ENCODE measurements around the gene CACNA1F. TPM values are rescaled to one million over a fixed set of nuclear protein-coding genes. Genes with fewer than 3 reads are reported as not detected.

The CACNA1F gene
- total RNA-seq, 1 donor from 2014 or later: 1.4 TPM

GRCh38 chrX:49164589-49165360 is 68.4 kb downstream of the CACNA1F start:
- Histone ChIP-seq H3K27ac (no peak overlapping the region), H3K4me1 (peaks cover 5% of the 10 kb centered on the region), H3K4me3 (no peak overlapping the region), H3K9me3 (no peaks in the 10 kb centered on the region), H3K27me3 (no peaks in the 10 kb centered on the region), H3K36me3 (no peaks in the 10 kb centered on the region)
- DNase-seq (no peak), ATAC-seq (no peak)
- no peak for TF ChIP-seq CTCF (IDR thresholded peaks at IDR 0.05)
- intact Hi-C loops (cut with DNase I): no loop called here

GRCh38 chrX:49163555-49164419 is 69.4 kb downstream of the CACNA1F start:
- H3K27me3 ChIP-seq: no peaks in the 10 kb centered on the region
- no peaks in the 10 kb centered on the region for H3K36me3 ChIP-seq
- H3K4me3 ChIP-seq: peak overlapping the region; percentile 49
- intact Hi-C loops (cut with DNase I): no loop called here
- no peaks in the 10 kb centered on the region for H3K9me3 ChIP-seq
- peaks cover 5% of the 10 kb centered on the region for H3K4me1 ChIP-seq
- peak; percentile 68 for TF ChIP-seq CTCF (IDR thresholded peaks at IDR 0.05)
- DNase-seq: peak; percentile 93
- peak overlapping the region; percentile 86 for H3K27ac ChIP-seq
- peak; percentile 87 for ATAC-seq

- Histone ChIP-seq H3K9me3 (no peaks in the 10 kb centered on the region), H3K4me1 (no peaks in the 10 kb centered on the region), H3K4me3 (peak within 1 kb of the TSS; percentile 49), H3K27ac (peak within 1 kb of the TSS; percentile 86), H3K36me3 (no peaks in the 10 kb centered on the region), H3K27me3 (no peaks in the 10 kb centered on the region)
- no peak for TF ChIP-seq CTCF (IDR thresholded peaks at IDR 0.05)
- no peak for DNase-seq
- ATAC-seq: no peak
- intact Hi-C loops (cut with DNase I): no loop called here
These were observed 70.5 kb downstream of the CACNA1F start, which contains the start of gene MAGIX for GRCh38 chrX:49162620-49163019. MAGIX (plus strand) TSS chrX:49162758; CDS start chrX:49162890, 132 bp downstream.

GRCh38 chrX:49161632-49162031 is 71.5 kb downstream of the CACNA1F start:
- no peak for TF ChIP-seq CTCF (IDR thresholded peaks at IDR 0.05)
- no peak for ATAC-seq

GRCh38 chrX:49160908-49161307 is 72.2 kb downstream of the CACNA1F start:
- no peaks in the 10 kb centered on the region for H3K36me3 ChIP-seq
- ATAC-seq (no peak), DNase-seq (no peak)
- H3K9me3 ChIP-seq: no peaks in the 10 kb centered on the region
- H3K4me3 ChIP-seq: no peak overlapping the region
- no peaks in the 10 kb centered on the region for H3K4me1 ChIP-seq
- H3K27me3 ChIP-seq: no peaks in the 10 kb centered on the region
- no peak for TF ChIP-seq CTCF (IDR thresholded peaks at IDR 0.05)
- no peak overlapping the region for H3K27ac ChIP-seq
- intact Hi-C loops (cut with DNase I): no loop called here

More at GRCh38 chrX:49161632-49162031, 71.5 kb downstream of the CACNA1F start:
- intact Hi-C loops (cut with DNase I): no loop called here
- Histone ChIP-seq H3K27ac (no peak overlapping the region), H3K4me3 (no peak overlapping the region), H3K36me3 (no peaks in the 10 kb centered on the region), H3K27me3 (no peaks in the 10 kb centered on the region), H3K9me3 (no peaks in the 10 kb centered on the region), H3K4me1 (no peaks in the 10 kb centered on the region)
- no peak for DNase-seq

Data from upper lobe of right lung (tissue), 1 donor.